Natural killer cell (primary cell): Measurements from ENCODE around the gene PRM3. TPM values are rescaled to one million over a fixed set of nuclear protein-coding genes. Genes with fewer than 3 reads are reported as not detected.

ENCODE experiments used
- ATAC-seq, 3 donors: fragments of 150-1000 bp in 2 of 3; fragments of 200-7000 bp in 1 of 3; cut with Tn5 transposase; 1 replicate in 1 of 3; 2 replicates in 2 of 3; pipeline ENCODE4 v1.10.0; 2021; ENCODE audit warnings: mild to moderate bottlenecking in 2 of 3, moderate library complexity in 2 of 3
- DNase-seq, 2 donors: peaks; one replicate each; pipeline versions ENCODE4 v3.0.0 to v3.0.0-alpha.2; 2013 to 2021; ENCODE audit warnings: mixed read lengths in 1 of 2
- H3K27ac ChIP-seq: one replicate; pipeline ENCODE4 v1.5.1; 2013; ENCODE audit warnings: mild to moderate bottlenecking, low read length
- H3K27me3 ChIP-seq: one replicate; pipeline ENCODE4 v1.6.1; 2013; ENCODE audit warnings: low read length; ENCODE audit not compliant: control insufficient read depth, insufficient read depth
- H3K36me3 ChIP-seq: one replicate; pipeline ENCODE4 v1.6.1; 2013; ENCODE audit warnings: low read length; ENCODE audit not compliant: control insufficient read depth, insufficient read depth
- H3K4me1 ChIP-seq: one replicate; pipeline ENCODE4 v1.6.1; 2013; ENCODE audit warnings: low read length; ENCODE audit not compliant: control insufficient read depth, insufficient read depth
- H3K4me3 ChIP-seq: one replicate; pipeline ENCODE4 v1.5.1; 2013; ENCODE audit warnings: low read length
- H3K9me3 ChIP-seq: one replicate; pipeline ENCODE4 v1.6.1; 2013; ENCODE audit warnings: low read length; ENCODE audit not compliant: control insufficient read depth, insufficient read depth
- H3K27ac Mint-ChIP-seq, 2 donors: one replicate each; pipeline ENCODE4 v1.8.0; 2022; ENCODE audit warnings: mild to moderate bottlenecking in 2 of 2, mixed read lengths in 2 of 2, moderate library complexity in 1 of 2
- H3K27me3 Mint-ChIP-seq, 2 donors: one replicate each; pipeline ENCODE4 v1.8.0; 2022; ENCODE audit warnings: low read depth in 2 of 2, mixed read lengths in 2 of 2
- H3K36me3 Mint-ChIP-seq: one replicate; pipeline ENCODE4 v1.8.0; 2022; ENCODE audit warnings: mixed read lengths
- H3K4me1 Mint-ChIP-seq, 2 donors: one replicate each; pipeline ENCODE4 v1.8.0; 2022; ENCODE audit warnings: mixed read lengths in 2 of 2
- H3K4me3 Mint-ChIP-seq: one replicate; pipeline ENCODE4 v1.8.0; 2022; ENCODE audit warnings: mild to moderate bottlenecking, moderate library complexity, mixed read lengths
- H3K9me3 Mint-ChIP-seq, 2 donors: one replicate each; pipeline ENCODE4 v1.8.0; 2022; ENCODE audit warnings: mixed read lengths in 2 of 2
- CTCF ChIP-seq: fragments of 200-600 bp; IDR thresholded peaks from one replicate; pipeline ENCODE4 v1.8.0; 2022; ENCODE audit warnings: antibody characterized with exemption
- WGBS: methylation state at CpG from one replicate; pipeline ENCODE4 v1.1.7; 2013; ENCODE audit warnings: missing lambda C conversion rate; ENCODE audit not compliant: insufficient coverage; 5-methylcytosine and 5-hydroxymethylcytosine counted together
- intact Hi-C: fragments of 100-400 bp; cut with micrococcal nuclease; formaldehyde crosslinking; loops from one replicate; pipeline ENCODE4 v1.14.2; 2022
- total RNA-seq, 4 donors: library from RNA; stranded (reverse); fragments of 120-200 nt in 1 of 4; gene quantifications; one replicate each; pipeline versions ENCODE4 v1.2.3 to v1.2.4, GENCODE V29; 2013 to 2022

The PRM3 gene
- total RNA-seq, 3 donors from 2014 or later (not counting 1 experiment from before 2014, with no cell fraction given): not detected

DNA sequence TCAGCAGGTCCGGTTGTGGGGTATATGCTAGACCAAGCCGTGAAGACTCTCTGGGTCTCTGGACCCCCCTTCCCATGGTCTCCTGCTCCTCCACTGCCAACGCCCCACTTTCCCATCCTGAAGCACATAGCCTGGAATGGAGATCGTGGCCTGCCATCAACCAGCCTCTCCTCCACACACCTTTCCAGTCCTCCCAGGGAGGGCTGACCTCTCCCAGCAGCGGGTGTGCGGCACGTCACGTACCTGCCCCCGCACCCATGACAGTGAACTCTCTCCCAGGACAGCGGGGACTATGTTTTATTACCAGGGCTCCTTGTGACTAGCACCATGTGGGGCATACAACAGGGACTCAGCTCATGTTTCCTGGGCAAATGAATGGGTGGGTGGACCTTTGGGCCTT lies 1.8 kb downstream of the PRM3 start:
- TF ChIP-seq CTCF: no peak
- ATAC-seq: no peak

DNA sequence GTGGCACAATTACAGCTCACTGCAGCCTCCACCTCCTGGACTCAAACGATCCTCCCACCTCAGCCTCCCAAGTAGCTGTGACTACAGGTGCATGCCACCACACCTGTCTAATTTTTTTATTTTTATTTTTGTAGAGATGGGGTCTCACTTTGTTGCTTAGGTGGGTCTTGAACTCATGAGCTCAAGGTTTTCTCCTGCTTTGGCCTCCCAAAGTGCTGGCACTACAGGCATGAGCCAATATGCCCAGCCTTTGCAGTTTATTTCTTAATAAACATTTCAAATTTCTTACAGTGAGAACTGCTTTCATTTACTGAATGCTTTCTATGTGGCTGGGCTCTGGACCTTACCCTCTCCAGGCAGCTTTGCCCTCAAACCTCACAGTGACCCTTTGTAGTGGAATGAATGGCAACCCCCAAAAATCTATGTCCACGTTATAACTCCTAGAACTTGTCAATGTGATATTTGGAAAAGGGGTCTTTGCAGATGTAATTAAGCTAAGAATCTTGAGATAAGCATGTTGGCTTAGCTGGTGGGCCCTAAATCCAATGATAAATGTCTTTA lies 2.7 kb downstream of the PRM3 start:
- ATAC-seq: no peak
- WGBS: 100% methylated on average over 1 of the region's 2 CpGs
- Histone ChIP-seq H3K36me3 (no peaks in the 10 kb centered on the region), H3K4me3 (no peak overlapping the region), H3K27ac (no peak overlapping the region), H3K27me3 (no peaks in the 10 kb centered on the region), H3K9me3 (no peaks in the 10 kb centered on the region), H3K4me1 (no peaks in the 10 kb centered on the region)
- Mint-ChIP-seq H3K4me1 (no peaks in the 10 kb centered on the region), H3K27ac (no peak overlapping the region), H3K9me3 (no peaks in the 10 kb centered on the region), H3K4me3 (no peak overlapping the region), H3K36me3 (no peaks in the 10 kb centered on the region), H3K27me3 (peaks cover 8 to 14% of the 10 kb centered on the region in 2 donors)
- no peak for DNase-seq
- intact Hi-C loops: no loop called here
- TF ChIP-seq CTCF: no peak

More for the DNA sequence above, 1.8 kb downstream of the PRM3 start:
- Mint-ChIP-seq H3K27ac (no peak overlapping the region), H3K4me1 (no peaks in the 10 kb centered on the region), H3K27me3 (peaks cover 8 to 14% of the 10 kb centered on the region in 2 donors), H3K36me3 (no peaks in the 10 kb centered on the region), H3K9me3 (no peaks in the 10 kb centered on the region), H3K4me3 (no peak overlapping the region)
- no peaks in the 10 kb centered on the region for H3K36me3 ChIP-seq
- WGBS: 93% methylated on average over 10 of the region's 10 CpGs
- H3K9me3 ChIP-seq: no peaks in the 10 kb centered on the region
- no peak overlapping the region for H3K27ac ChIP-seq
- no peaks in the 10 kb centered on the region for H3K27me3 ChIP-seq
- no peak overlapping the region for H3K4me3 ChIP-seq
- H3K4me1 ChIP-seq: no peaks in the 10 kb centered on the region
- intact Hi-C loops: no loop called here
- no peak for DNase-seq

GRCh38 chr16:11268921-11269375 lies 4.5 kb downstream of the PRM3 start, which contains the start of gene TNP2:
Gene TNP2 (minus strand): TSS chr16:11269325. CDS start chr16:11269262, 63 bp downstream.
- Mint-ChIP-seq H3K4me1 (peaks cover 1 to 4% of the 10 kb centered on the region in 2 donors), H3K9me3 (no peaks in the 10 kb centered on the region), H3K36me3 (no peaks in the 10 kb centered on the region), H3K4me3 (no peak within 1 kb of the TSS), H3K27me3 (peaks cover 8 to 15% of the 10 kb centered on the region in 2 donors), H3K27ac (no peak within 1 kb of the TSS)
- Histone ChIP-seq H3K9me3 (no peaks in the 10 kb centered on the region), H3K27ac (no peak within 1 kb of the TSS), H3K36me3 (no peaks in the 10 kb centered on the region), H3K4me1 (peaks cover 3% of the 10 kb centered on the region), H3K27me3 (no peaks in the 10 kb centered on the region), H3K4me3 (no peak within 1 kb of the TSS)
- no peak for ATAC-seq
- no peak for DNase-seq
- intact Hi-C loops: no loop called here
- WGBS: 96% methylated on average over 9 of the region's 11 CpGs
- no peak for TF ChIP-seq CTCF

- peaks cover 9% of the 10 kb centered on the region for H3K4me1 ChIP-seq
- H3K27me3 ChIP-seq: no peaks in the 10 kb centered on the region
- 95% methylated on average over 7 of the region's 7 CpGs for WGBS
- TF ChIP-seq CTCF: no peak
- no peaks in the 10 kb centered on the region for H3K36me3 Mint-ChIP-seq
- DNase-seq (no peak), ATAC-seq (no peak)
- no peaks in the 10 kb centered on the region for H3K9me3 Mint-ChIP-seq
- H3K27ac Mint-ChIP-seq: no peak overlapping the region
- no peak overlapping the region for H3K27ac ChIP-seq
- H3K4me3 Mint-ChIP-seq: no peak overlapping the region
- H3K4me3 ChIP-seq: no peak overlapping the region
- intact Hi-C loops: no loop called here
- H3K36me3 ChIP-seq: no peaks in the 10 kb centered on the region
- peaks cover 6 to 10% of the 10 kb centered on the region in 2 donors for H3K4me1 Mint-ChIP-seq
- no peaks in the 10 kb centered on the region for H3K9me3 ChIP-seq
- H3K27me3 Mint-ChIP-seq: peaks cover 8 to 11% of the 10 kb centered on the region in 2 donors
These were observed 8.3 kb downstream of the PRM3 start for GRCh38 chr16:11265124-11265523.
